H1 (cell line): Measurements from ENCODE around the gene SENP3. TPM values are rescaled to one million over a fixed set of nuclear protein-coding genes. Genes with fewer than 3 reads are reported as not detected.

Experiments used
- CTCF ChIA-PET: fragments of 300-600 bp; sonication (Branson Sonifier 250); formaldehyde crosslinking; loops from one replicate; lab custom pipeline; 2021; ENCODE audit not compliant: partially characterized antibody; lab: Charles Lee
- POLR2A ChIA-PET: fragments of 300-600 bp; sonication (Branson Sonifier 250); formaldehyde crosslinking; loops from one replicate; lab custom pipeline; 2021; ENCODE audit warnings: inconsistent platforms; ENCODE audit not compliant: partially characterized antibody; lab: Charles Lee
- DNase-seq, 2 experiments: peaks; one replicate each; pipeline versions ENCODE4 v3.0.0 to v3.0.0-alpha.2; 2010 to 2022; ENCODE audit warnings: low spot score in 2 of 2, low read depth in 1 of 2, mixed read lengths in 1 of 2
- FAIRE-seq: peaks from 2 replicates; lab custom pipeline; 2011; peaks lifted over from hg19 to GRCh38; lab: Jason Lieb, UNC
- H2AFZ ChIP-seq: 2 replicates; pipeline ENCODE4 v1.8.1; 2012; ENCODE audit warnings: low read length, inconsistent platforms
- H2AK5ac ChIP-seq: 2 replicates; pipeline ENCODE4 v1.6.1; 2013; ENCODE audit warnings: low read depth, low read length
- H2BK120ac ChIP-seq: replicated peaks from 2 replicates; pipeline ENCODE3; 2013; ENCODE audit warnings: low read depth, low read length, inconsistent platforms
- H2BK12ac ChIP-seq: 2 replicates; pipeline ENCODE4 v1.6.1; 2013; ENCODE audit warnings: low read depth, low read length
- H2BK15ac ChIP-seq: 2 replicates; pipeline ENCODE4 v1.6.1; 2013; ENCODE audit warnings: low read length
- H2BK20ac ChIP-seq: 2 replicates; pipeline ENCODE4 v1.6.1; 2013; ENCODE audit warnings: low read length
- H2BK5ac ChIP-seq: 2 replicates; pipeline ENCODE4 v1.6.1; 2013; ENCODE audit warnings: low read depth, low read length
- H3K14ac ChIP-seq: 2 replicates; pipeline ENCODE4 v1.6.1; 2013; ENCODE audit warnings: inconsistent platforms; ENCODE audit not compliant: insufficient read length
- H3K18ac ChIP-seq: 2 replicates; pipeline ENCODE4 v1.6.1; 2013; ENCODE audit warnings: low read length; ENCODE audit errors: extremely low read depth
- H3K23ac ChIP-seq: 2 replicates; pipeline ENCODE4 v1.6.1; 2013; ENCODE audit warnings: inconsistent platforms; ENCODE audit not compliant: insufficient read length
- H3K23me2 ChIP-seq: 2 replicates; pipeline ENCODE4 v1.6.1; 2013; ENCODE audit warnings: low read depth, low read length
- H3K27ac ChIP-seq: 2 replicates; pipeline ENCODE4 v1.6.1; 2011; ENCODE audit warnings: low read depth, low read length, inconsistent platforms
- H3K27me3 ChIP-seq, 4 experiments: replicated peaks in 1 of 4; 1 replicate in 1 of 4; 2 replicates in 3 of 4; pipeline versions ENCODE4 v1.6.1 to v1.8.1; 2011 to 2013; ENCODE audit warnings: low read length in 3 of 4, mild to moderate bottlenecking in 3 of 4, inconsistent platforms in 2 of 4, mixed read lengths in 2 of 4, moderate library complexity in 1 of 4; ENCODE audit not compliant: control insufficient read depth in 3 of 4, insufficient read depth in 3 of 4; ENCODE audit errors: extremely low read depth in 1 of 4
- H3K36me3 ChIP-seq, 4 experiments: 2 replicates each; pipeline versions ENCODE4 v1.6.1 to v1.8.1; 2011 to 2013; ENCODE audit warnings: mild to moderate bottlenecking in 4 of 4, low read length in 3 of 4, moderate library complexity in 2 of 4, control low read depth in 1 of 4, inconsistent platforms in 1 of 4; ENCODE audit not compliant: insufficient read depth in 4 of 4, control insufficient read depth in 2 of 4
- H3K4ac ChIP-seq: replicated peaks from 2 replicates; pipeline ENCODE3; 2013; ENCODE audit warnings: low read length, low read depth, mixed read lengths, inconsistent platforms; ENCODE audit not compliant: insufficient read length
- H3K4me1 ChIP-seq, 4 experiments: replicated peaks in 1 of 4; 1 replicate in 1 of 4; 2 replicates in 3 of 4; pipeline versions ENCODE4 v1.6.1 to v1.8.1; 2011 to 2013; ENCODE audit warnings: low read length in 3 of 4, inconsistent platforms in 2 of 4, mixed read lengths in 1 of 4; ENCODE audit not compliant: insufficient read depth in 4 of 4, control insufficient read depth in 3 of 4
- H3K4me2 ChIP-seq, 2 experiments: 2 replicates each; pipeline versions ENCODE4 v1.6.1 to v1.8.1; 2011 to 2013; ENCODE audit warnings: low read depth in 2 of 2, low read length in 2 of 2, control low read depth in 1 of 2, inconsistent platforms in 1 of 2, mild to moderate bottlenecking in 1 of 2; ENCODE audit not compliant: insufficient read depth in 1 of 2
- H3K4me3 ChIP-seq, 4 experiments: fragments of 200-600, 300-600 bp in 1 of 4; sonication (generic), shearing (Covaris generic), sonication (Bioruptor Twin) in 1 of 4; 2 replicates each; pipeline versions ENCODE4 v1.5.1 to v1.8.1; 2011 to 2016; ENCODE audit warnings: low read length in 4 of 4, low read depth in 3 of 4, control low read depth in 2 of 4, inconsistent platforms in 2 of 4, mild to moderate bottlenecking in 2 of 4, mixed read lengths in 1 of 4, moderate library complexity in 1 of 4; ENCODE audit not compliant: insufficient read depth in 2 of 4; ENCODE audit errors: extremely low read depth in 1 of 4
- H3K56ac ChIP-seq: replicated peaks from 2 replicates; pipeline ENCODE3; 2013; ENCODE audit warnings: low read depth, mild to moderate bottlenecking, mixed read lengths, low read length, inconsistent platforms; ENCODE audit not compliant: insufficient read length
- H3K79me1 ChIP-seq: 2 replicates; pipeline ENCODE4 v1.6.1; 2013; ENCODE audit warnings: low read depth, low read length, control low read depth
- H3K79me2 ChIP-seq, 2 experiments: 2 replicates each; pipeline versions ENCODE4 v1.6.1 to v1.8.1; 2012 to 2013; ENCODE audit warnings: low read length in 2 of 2, mild to moderate bottlenecking in 2 of 2, inconsistent platforms in 1 of 2; ENCODE audit not compliant: insufficient read depth in 2 of 2, control insufficient read depth in 1 of 2
- H3K9ac ChIP-seq, 4 experiments: replicated peaks in 1 of 4; 1 replicate in 1 of 4; 2 replicates in 3 of 4; pipeline versions ENCODE4 v1.6.1 to v1.8.1; 2011 to 2013; ENCODE audit warnings: low read depth in 3 of 4, low read length in 3 of 4, control low read depth in 2 of 4, mild to moderate bottlenecking in 2 of 4, moderate library complexity in 2 of 4, inconsistent platforms in 1 of 4; ENCODE audit errors: extremely low read depth in 1 of 4
- H3K9me3 ChIP-seq, 2 experiments: 2 replicates each; pipeline versions ENCODE4 v1.6.1 to v1.8.1; 2012 to 2013; ENCODE audit warnings: mild to moderate bottlenecking in 2 of 2, moderate library complexity in 2 of 2, control low read depth in 1 of 2, inconsistent platforms in 1 of 2, low read depth in 1 of 2, low read length in 1 of 2, mixed read lengths in 1 of 2; ENCODE audit not compliant: insufficient read depth in 2 of 2
- H4K20me1 ChIP-seq, 2 experiments: replicated peaks in 1 of 2; 2 replicates each; pipeline versions ENCODE3 to v1.8.1; 2011 to 2013; ENCODE audit warnings: inconsistent platforms in 2 of 2, low read length in 2 of 2, mild to moderate bottlenecking in 1 of 2; ENCODE audit not compliant: insufficient read depth in 2 of 2, control insufficient read depth in 1 of 2
- H4K5ac ChIP-seq: 2 replicates; pipeline ENCODE4 v1.6.1; 2013; ENCODE audit warnings: low read length, low read depth, mixed read lengths, inconsistent platforms; ENCODE audit not compliant: insufficient read length
- H4K8ac ChIP-seq: 2 replicates; pipeline ENCODE4 v1.8.0; 2013; ENCODE audit warnings: mild to moderate bottlenecking, moderate library complexity, low read length, inconsistent platforms; ENCODE audit not compliant: insufficient read depth; ENCODE audit errors: extremely low read depth
- H4K91ac ChIP-seq: replicated peaks from 2 replicates; pipeline ENCODE3; 2013; ENCODE audit warnings: low read length, mixed read lengths, inconsistent platforms; ENCODE audit not compliant: insufficient read length
- EP300 ChIP-seq, 2 experiments: IDR thresholded peaks; 1 replicate in 1 of 2; 2 replicates in 1 of 2; pipeline ENCODE4 v1.6.1; 2011 to 2012; ENCODE audit warnings: low read depth in 2 of 2, low read length in 2 of 2, mild to moderate bottlenecking in 2 of 2, borderline replicate concordance in 1 of 2, inconsistent platforms in 1 of 2, moderate library complexity in 1 of 2
- GABPA ChIP-seq: IDR thresholded peaks from 2 replicates; pipeline ENCODE4 v1.6.1; 2011; ENCODE audit warnings: mild to moderate bottlenecking, low read length, moderate library complexity, borderline replicate concordance; ENCODE audit not compliant: insufficient read depth
- POLR2A ChIP-seq, 2 experiments: IDR thresholded peaks; 1 replicate in 1 of 2; 2 replicates in 1 of 2; pipeline ENCODE4 v1.6.1; 2011; ENCODE audit warnings: low read depth in 2 of 2, low read length in 2 of 2, mild to moderate bottlenecking in 2 of 2; ENCODE audit errors: control extremely low read depth in 1 of 2
- POLR2AphosphoS5 ChIP-seq: IDR thresholded peaks from 2 replicates; pipeline ENCODE4 v1.6.1; 2011; ENCODE audit warnings: low read depth, low read length
- SIN3A ChIP-seq, 2 experiments: IDR thresholded peaks in 1 of 2; conservative IDR thresholded peaks in 1 of 2; 2 replicates each; pipeline ENCODE4 v1.6.1; 2011 to 2012; ENCODE audit warnings: low read length in 2 of 2, improper control_type of control experiment in 1 of 2, low read depth in 1 of 2, mild to moderate bottlenecking in 1 of 2
- SUZ12 ChIP-seq: fragments of 200-600 bp; sonication (generic); IDR thresholded peaks from 2 replicates; pipeline ENCODE4 v1.6.1; 2012; ENCODE audit warnings: mild to moderate bottlenecking, inconsistent platforms, low read length, moderate library complexity, mixed read lengths
- TBP ChIP-seq: IDR thresholded peaks from 2 replicates; pipeline ENCODE4 v1.6.1; 2011; ENCODE audit warnings: low read depth, low read length, improper control_type of control experiment
- WGBS, 2 experiments: shearing (Covaris generic) in 1 of 2; methylation state at CpG; one replicate each; pipeline versions ENCODE4 v1.1.6 to v1.1.7; 2013 to 2015; ENCODE audit warnings: low lambda C conversion rate in 2 of 2, mixed read lengths in 2 of 2, inconsistent platforms in 1 of 2, low coverage in 1 of 2, missing lambda C conversion rate in 1 of 2; ENCODE audit not compliant: insufficient replicate concordance in 2 of 2, insufficient coverage in 1 of 2, insufficient read length in 1 of 2; ENCODE audit errors: extremely low coverage in 1 of 2, missing lambda C conversion rate in 1 of 2; 5-methylcytosine and 5-hydroxymethylcytosine counted together
- polyA plus RNA-seq, 7 experiments: library from polyadenylated mRNA; depleted of rRNA in 3 of 7; stranded (reverse) in 5 of 7; unstranded in 2 of 7; fragments of >200 nt in 5 of 7; fragments of 200-250 nt in 2 of 7; gene quantifications; 1 replicate in 5 of 7; 2 replicates in 1 of 7; 4 replicates in 1 of 7; pipeline versions ENCODE4 v1.2.1 to v1.2.3, GENCODE V29; 2011 to 2013; ENCODE audit warnings: missing spikeins in 2 of 7, mixed read lengths in 2 of 7
- total RNA-seq: library from RNA; stranded (reverse); fragmentation: NEBNext Ultra II Directional; extraction: Animal tissue kit (Norgen Biotek cat#: 25700); gene quantifications from 2 replicates; pipeline ENCODE4 v1.2.1, GENCODE V29; 2021
- TF ChIP-seq, protein P1 (sequence below): IDR thresholded peaks from 2 replicates; pipeline ENCODE4 v1.6.1; 2012; ENCODE audit warnings: inconsistent platforms
- TF ChIP-seq, protein P2 (sequence below): IDR thresholded peaks from 2 replicates; pipeline ENCODE4 v1.6.1; 2012; ENCODE audit warnings: inconsistent platforms

The SENP3 gene
- total and polyA plus RNA-seq, 2 of the 8 experiments (the other 6 are each of a cell fraction or from before 2014, with no cell fraction given), result 86.2 to 129 TPM

DNA sequence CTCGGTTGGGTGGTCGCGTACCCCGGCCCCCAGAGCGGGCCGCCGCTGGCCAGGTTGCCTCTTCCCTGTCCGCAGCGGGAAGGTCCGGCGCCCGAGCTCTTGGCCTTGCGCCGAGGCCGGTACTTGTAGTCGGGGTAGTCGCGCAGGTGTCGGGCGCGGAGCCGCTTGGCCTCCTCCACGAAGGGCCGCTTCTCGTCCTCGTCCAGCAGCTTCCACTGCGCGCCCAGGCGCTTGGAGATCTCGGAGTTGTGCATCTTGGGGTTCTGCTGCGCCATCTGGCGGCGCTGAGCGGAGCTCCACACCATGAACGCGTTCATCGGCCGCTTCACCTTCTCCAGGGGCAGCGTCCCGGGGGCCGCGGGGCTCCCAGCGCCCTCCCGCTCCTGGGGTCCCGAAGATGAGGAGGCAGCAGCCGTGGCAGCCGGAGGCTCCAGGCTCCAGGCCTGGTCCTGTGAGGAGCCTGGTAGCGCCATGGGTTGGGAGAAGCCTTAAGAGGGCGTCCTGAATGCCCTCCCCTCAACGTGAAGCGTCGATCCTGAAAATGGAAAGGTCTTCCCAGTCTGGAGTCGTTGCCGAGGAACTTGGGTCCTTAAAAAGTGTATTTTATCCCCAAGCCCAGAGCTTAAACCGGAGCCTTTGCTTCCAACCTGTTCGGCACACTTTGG, 27.6 kb downstream of the SENP3 start:
- ChIA-PET CTCF (interaction anchor here (0.6 to 2.8 kb wide), 40 partner anchors 9 to 416 kb away, joined by 3 to 24 read pairs (median 4); partner anchors contain the start of genes ACAP1, CD68, FXR2 and PLSCR3), POLR2A (interaction anchor here (0.5 to 28.5 kb wide), 38 partner anchors 9 to 353 kb away, joined by 3 to 1144 read pairs (median 4); partner anchors contain the start of genes ATP1B2, CD68, DNAH2 and EFNB3)
- DNase-seq (peak in 1 of 2 experiments; percentile 91), FAIRE-seq (no peak)
- Histone ChIP-seq H3K4me1 (peaks cover 6 to 23% (median 18%) of the 10 kb centered on the region in 4 experiments), H4K20me1 (peaks cover 0 to 2% of the 10 kb centered on the region in 2 experiments), H2BK12ac (no peak overlapping the region), H3K4me2 (peak overlapping the region; percentile 71 to 85), H3K36me3 (peaks cover 12 to 39% (median 24%) of the 10 kb centered on the region in 4 experiments; a peak in 7 of 8 replicates), H2BK20ac (no peak overlapping the region), H3K23ac (no peak overlapping the region), H3K18ac (peak overlapping the region; percentile 71), H3K23me2 (peaks cover 17% of the 10 kb centered on the region; the same call in 1 of the 2 replicates), H3K79me1 (no peaks in the 10 kb centered on the region; the same call in none of the 2 replicates), H2BK120ac (no peak overlapping the region), H3K4ac (no peak overlapping the region), H2BK15ac (no peak overlapping the region), H3K56ac (no peak overlapping the region), H3K14ac (no peak overlapping the region), H3K9me3 (no peaks in the 10 kb centered on the region), H2BK5ac (peak overlapping the region; percentile 63), H4K8ac (peak overlapping the region; percentile 41), H3K79me2 (no peaks in the 10 kb centered on the region), H3K9ac (peak overlapping the region in 3 of 4 experiments; percentile 34 to 63 (median 40); a peak in 6 of 7 replicates), H4K91ac (peak overlapping the region; percentile 3), H3K4me3 (peak overlapping the region; percentile 59 to 73 (median 69)), H3K27ac (no peak overlapping the region), H2AFZ (no peak overlapping the region), H2AK5ac (no peak overlapping the region), H4K5ac (peak overlapping the region; percentile 45), H3K27me3 (no peaks in the 10 kb centered on the region)
- 12% methylated on average over 56 of the region's 56 CpGs; no CpG with 5 or more reads in 1 of the 2 experiments for WGBS, 2 experiments
- TF ChIP-seq, protein P1, sequence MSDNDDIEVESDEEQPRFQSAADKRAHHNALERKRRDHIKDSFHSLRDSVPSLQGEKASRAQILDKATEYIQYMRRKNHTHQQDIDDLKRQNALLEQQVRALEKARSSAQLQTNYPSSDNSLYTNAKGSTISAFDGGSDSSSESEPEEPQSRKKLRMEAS, result peak; percentile 56; the same call in 1 of the 2 replicates
- 0 out of 2 replicates have a peak, but pooled peaks have one; percentile 23 for TF ChIP-seq SUZ12
- TF ChIP-seq POLR2AphosphoS5, result peak; percentile 50; the same call in 1 of the 2 replicates
- TF ChIP-seq TBP, result 0 out of 2 replicates have a peak, but pooled peaks have one; percentile 52
- TF ChIP-seq, protein P2, sequence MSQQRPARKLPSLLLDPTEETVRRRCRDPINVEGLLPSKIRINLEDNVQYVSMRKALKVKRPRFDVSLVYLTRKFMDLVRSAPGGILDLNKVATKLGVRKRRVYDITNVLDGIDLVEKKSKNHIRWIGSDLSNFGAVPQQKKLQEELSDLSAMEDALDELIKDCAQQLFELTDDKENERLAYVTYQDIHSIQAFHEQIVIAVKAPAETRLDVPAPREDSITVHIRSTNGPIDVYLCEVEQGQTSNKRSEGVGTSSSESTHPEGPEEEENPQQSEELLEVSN, result 0 out of 2 replicates have a peak, but pooled peaks have one; percentile 7
- peak in 1 of 2 experiments; percentile 59; a peak in 2 of 3 replicates for TF ChIP-seq POLR2A (IDR thresholded peaks at IDR 0.05; ENCODE audit: control extremely low read depth in 1 of 2, low read depth in 2 of 2, low read length in 2 of 2)
- TF ChIP-seq EP300 (IDR thresholded peaks at IDR 0.05; ENCODE audit: borderline replicate concordance in 1 of 2, low read depth in 2 of 2, low read length in 2 of 2), result no peak
- TF ChIP-seq SIN3A (conservative IDR thresholded peaks at IDR 0.05 in 1 of 2, IDR thresholded peaks at IDR 0.05 in 1 of 2; ENCODE audit: low read depth in 1 of 2, low read length in 2 of 2), result peak in 1 of 2 experiments; percentile 64; a peak in 2 of 4 replicates
- TF ChIP-seq GABPA, result peak; percentile 74; the same call in 1 of the 2 replicates
